ENCODE results near the gene DYRK4. TPM values are rescaled to one million over a fixed set of nuclear protein-coding genes. Genes with fewer than 3 reads are reported as not detected.

The DYRK4 gene
- total and polyA plus RNA-seq, 2 of the 4 experiments (the other 2 are of a cell fraction) = 44.6 to 71.6 TPM

DNA sequence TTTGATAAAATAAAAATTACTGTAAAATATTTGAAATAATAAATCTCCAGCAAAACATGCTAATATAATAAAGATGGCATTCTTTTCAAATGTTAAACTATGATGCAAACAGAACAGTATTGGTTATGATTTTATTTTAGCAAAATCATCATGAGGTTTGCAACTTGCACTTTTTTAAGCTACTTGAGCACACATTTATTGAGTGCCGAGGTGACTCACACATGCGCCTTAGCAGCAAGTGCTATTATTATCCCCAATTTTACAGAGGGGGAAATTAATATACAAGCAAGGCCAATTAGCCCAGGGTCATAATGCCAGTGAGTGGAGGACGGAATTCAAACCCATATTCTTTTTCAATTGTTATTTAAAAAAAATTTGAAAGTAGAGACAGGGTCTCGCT is 7.3 kb downstream of the DYRK4 start:
- H4K91ac ChIP-seq (ENCODE audit: insufficient read depth, low read depth, low read length) = no peak overlapping the region
- H3K56ac ChIP-seq (ENCODE audit: extremely low read depth, insufficient read depth, low read length) = no peak overlapping the region
- WGBS, 2 experiments (ENCODE audit: extremely low coverage in 2 of 2, insufficient read length in 1 of 2) = no CpG with 5 or more reads among the region's 4 CpGs
- H3K4me1 ChIP-seq (ENCODE audit: control insufficient read depth, insufficient read depth, low read length) = no peaks in the 10 kb centered on the region
- no peak overlapping the region for H3K27ac ChIP-seq (ENCODE audit: insufficient read depth, low read length)
- no TSS peak for BruUV-seq (replicated peaks)
- H2BK20ac ChIP-seq (ENCODE audit: low read depth, low read length) = no peak overlapping the region
- H3K36me3 ChIP-seq (ENCODE audit: control insufficient read depth, insufficient read depth, low read length) = no peaks in the 10 kb centered on the region
- no peak overlapping the region for H3K4me3 ChIP-seq (ENCODE audit: insufficient read depth, low read depth, low read length)
- in situ Hi-C loops (cut with MboI; ENCODE audit: low sequenced_read_pairs) = no loop called here
- no peaks in the 10 kb centered on the region for H3K9me1 ChIP-seq (ENCODE audit: insufficient read depth, low read length)
- no peak overlapping the region for H2BK15ac ChIP-seq (ENCODE audit: low read depth, low read length)
- no peak for ATAC-seq (ENCODE audit: low read depth)
- H3K79me1 ChIP-seq (ENCODE audit: low read depth in 1 of 2, low read length in 2 of 2) = no peaks in the 10 kb centered on the region
- DNase-seq = no peak
- dilution Hi-C loops (cut with HindIII; ENCODE audit: low sequenced_read_pairs, unreplicated experiment) = no loop called here
- no peak overlapping the region for H2BK120ac ChIP-seq (ENCODE audit: low read depth, low read length)
- no peak overlapping the region for H2AK5ac ChIP-seq (ENCODE audit: low read depth, low read length)
- no peak overlapping the region for H3K9ac ChIP-seq (ENCODE audit: low read depth, low read length)
- H3K4me2 ChIP-seq (ENCODE audit: low read depth, low read length) = no peak overlapping the region
- no peak overlapping the region for H2BK5ac ChIP-seq (ENCODE audit: low read depth, low read length, poor library complexity, severe bottlenecking)
- TF ChIP-seq CEBPB (IDR thresholded peaks at IDR 0.05; ENCODE audit: low read depth, low read length) (no peak), RFX5 (IDR thresholded peaks at IDR 0.05; ENCODE audit: low read depth, low read length) (no peak), RAD21 (IDR thresholded peaks at IDR 0.05; ENCODE audit: low read length) (no peak), MAZ (IDR thresholded peaks at IDR 0.05; ENCODE audit: borderline replicate concordance, low read depth, low read length) (no peak), MAFK (IDR thresholded peaks at IDR 0.05; ENCODE audit: low read depth, low read length) (no peak), USF2 (IDR thresholded peaks at IDR 0.05; ENCODE audit: low read depth, low read length) (no peak), SMC3 (IDR thresholded peaks at IDR 0.05; ENCODE audit: low read depth, low read length) (no peak), BHLHE40 (IDR thresholded peaks at IDR 0.05; ENCODE audit: low read depth, low read length) (no peak), POLR2A (IDR thresholded peaks at IDR 0.05; ENCODE audit: low read depth, low read length) (no peak), MXI1 (IDR thresholded peaks at IDR 0.05; ENCODE audit: borderline replicate concordance, low read depth, low read length) (no peak), FOS (IDR thresholded peaks at IDR 0.05; ENCODE audit: low read depth, low read length) (no peak), NFE2L2 (IDR thresholded peaks at IDR 0.05; ENCODE audit: low read depth, low read length) (no peak)
- TF ChIP-seq, protein P1, sequence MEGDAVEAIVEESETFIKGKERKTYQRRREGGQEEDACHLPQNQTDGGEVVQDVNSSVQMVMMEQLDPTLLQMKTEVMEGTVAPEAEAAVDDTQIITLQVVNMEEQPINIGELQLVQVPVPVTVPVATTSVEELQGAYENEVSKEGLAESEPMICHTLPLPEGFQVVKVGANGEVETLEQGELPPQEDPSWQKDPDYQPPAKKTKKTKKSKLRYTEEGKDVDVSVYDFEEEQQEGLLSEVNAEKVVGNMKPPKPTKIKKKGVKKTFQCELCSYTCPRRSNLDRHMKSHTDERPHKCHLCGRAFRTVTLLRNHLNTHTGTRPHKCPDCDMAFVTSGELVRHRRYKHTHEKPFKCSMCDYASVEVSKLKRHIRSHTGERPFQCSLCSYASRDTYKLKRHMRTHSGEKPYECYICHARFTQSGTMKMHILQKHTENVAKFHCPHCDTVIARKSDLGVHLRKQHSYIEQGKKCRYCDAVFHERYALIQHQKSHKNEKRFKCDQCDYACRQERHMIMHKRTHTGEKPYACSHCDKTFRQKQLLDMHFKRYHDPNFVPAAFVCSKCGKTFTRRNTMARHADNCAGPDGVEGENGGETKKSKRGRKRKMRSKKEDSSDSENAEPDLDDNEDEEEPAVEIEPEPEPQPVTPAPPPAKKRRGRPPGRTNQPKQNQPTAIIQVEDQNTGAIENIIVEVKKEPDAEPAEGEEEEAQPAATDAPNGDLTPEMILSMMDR (conservative IDR thresholded peaks at IDR 0.05; ENCODE audit: low read depth, low read length) = no peak
- TF ChIP-seq, protein P2, sequence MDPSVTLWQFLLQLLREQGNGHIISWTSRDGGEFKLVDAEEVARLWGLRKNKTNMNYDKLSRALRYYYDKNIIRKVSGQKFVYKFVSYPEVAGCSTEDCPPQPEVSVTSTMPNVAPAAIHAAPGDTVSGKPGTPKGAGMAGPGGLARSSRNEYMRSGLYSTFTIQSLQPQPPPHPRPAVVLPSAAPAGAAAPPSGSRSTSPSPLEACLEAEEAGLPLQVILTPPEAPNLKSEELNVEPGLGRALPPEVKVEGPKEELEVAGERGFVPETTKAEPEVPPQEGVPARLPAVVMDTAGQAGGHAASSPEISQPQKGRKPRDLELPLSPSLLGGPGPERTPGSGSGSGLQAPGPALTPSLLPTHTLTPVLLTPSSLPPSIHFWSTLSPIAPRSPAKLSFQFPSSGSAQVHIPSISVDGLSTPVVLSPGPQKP (IDR thresholded peaks at IDR 0.05; ENCODE audit: borderline replicate concordance, low read depth, low read length) = no peak
- CTCF ChIA-PET = no interaction called here
- H3K27me3 ChIP-seq (ENCODE audit: control insufficient read depth, insufficient read depth, low read length) = no peaks in the 10 kb centered on the region
- no peak overlapping the region for H3K14ac ChIP-seq (replicated peaks; ENCODE audit: low read depth, low read length)
- no peak overlapping the region for H3K18ac ChIP-seq (ENCODE audit: low read depth, low read length)
- H3K4ac ChIP-seq (ENCODE audit: low read depth, low read length) = no peak overlapping the region
- no peak overlapping the region for H4K5ac ChIP-seq (ENCODE audit: low read depth, low read length)
- H4K20me1 ChIP-seq (ENCODE audit: insufficient read depth, low read length) = no peaks in the 10 kb centered on the region
- intact Hi-C loops (cut with micrococcal nuclease) = no loop called here
- no peak overlapping the region for H3K23ac ChIP-seq (ENCODE audit: low read depth, low read length)
- no peaks in the 10 kb centered on the region for H3K9me3 ChIP-seq (ENCODE audit: control insufficient read depth, insufficient read depth, low read length)
- no peak overlapping the region for H2AK9ac ChIP-seq (replicated peaks; ENCODE audit: low read depth, low read length, poor library complexity)
- H4K8ac ChIP-seq (ENCODE audit: low read depth in 2 of 2, low read length in 2 of 2) = no peak overlapping the region
- POLR2A ChIA-PET (ENCODE audit: unreplicated experiment) = no interaction called here
- H2AFZ ChIP-seq (replicated peaks; ENCODE audit: low read length, poor library complexity) = no peak overlapping the region

All from IMR-90 (cell line).